ENCODE measurements around the gene NAALADL2.

GRCh38 chr3:175489406-175489805 lies 630.3 kb downstream of the NAALADL2 start:
- TF ChIP-seq CTCF (IDR thresholded peaks at IDR 0.05): no peak
- no peak for TF ChIP-seq REST (IDR thresholded peaks at IDR 0.05; ENCODE audit: insufficient read depth in 1 of 2, low read depth in 2 of 2, low read length in 1 of 2)
- TF ChIP-seq POLR2AphosphoS5 (IDR thresholded peaks at IDR 0.05; ENCODE audit: low read depth, low read length): no peak
